Uterus (tissue), 2 donors: ENCODE data around the gene LRIT3.

Source experiments
- CTCF ChIP-seq, 4 experiments: fragments of 200-600 bp in 2 of 4; fragments of 450-650 bp in 2 of 4; sonication (generic) in 2 of 4; IDR thresholded peaks; one replicate each; pipeline ENCODE4 v1.5.1; 2016 to 2019; ENCODE audit warnings: antibody characterized with exemption in 4 of 4, mild to moderate bottlenecking in 2 of 4, moderate library complexity in 1 of 4
- POLR2A ChIP-seq, 2 donors: fragments of 450-650 bp; IDR thresholded peaks; one replicate each; pipeline ENCODE4 v1.6.1; 2016; ENCODE audit warnings: antibody characterized with exemption in 2 of 2, mild to moderate bottlenecking in 1 of 2, moderate library complexity in 1 of 2

DNA sequence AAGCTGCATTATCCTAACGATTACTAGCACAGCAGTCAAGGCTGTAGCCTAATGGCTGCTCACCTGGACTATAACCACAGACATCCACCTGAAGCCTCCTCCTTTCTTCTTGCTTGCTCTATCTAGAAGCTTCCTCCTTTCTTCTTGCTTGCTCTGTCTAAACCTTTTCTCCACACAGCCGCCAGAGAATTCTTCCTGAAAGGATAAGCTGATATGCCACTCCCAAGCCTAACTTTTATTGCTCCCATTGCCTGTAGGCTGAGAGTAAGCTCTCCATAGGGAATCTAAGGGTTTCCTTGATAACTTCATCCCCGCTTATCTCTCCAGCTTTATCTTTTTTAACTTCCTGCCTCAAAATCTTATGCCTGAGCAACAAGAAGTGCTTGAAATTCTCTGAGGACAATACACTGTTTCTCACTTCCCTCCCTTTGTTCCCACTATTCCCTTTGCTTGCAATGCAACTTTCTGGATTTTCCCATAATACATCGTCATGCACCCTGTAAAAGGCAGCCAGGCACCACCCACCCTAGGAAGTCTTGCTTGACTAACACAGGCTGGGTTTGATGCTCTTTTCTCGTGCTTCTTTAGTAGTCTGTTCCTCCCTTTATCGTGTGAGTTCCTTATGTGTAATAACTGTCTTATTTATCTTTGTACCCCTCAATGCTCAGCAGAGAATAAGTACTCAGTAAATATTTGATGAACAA is 1.4 kb upstream of the LRIT3 start:
- TF ChIP-seq POLR2A (IDR thresholded peaks at IDR 0.05) (no peak), CTCF (IDR thresholded peaks at IDR 0.05) (no peak)
